SH-SY5Y (cell line): Measurements from ENCODE around the gene CCDC149.

Experiments
- GATA2 ChIP-seq: IDR thresholded peaks from 2 replicates; pipeline ENCODE4 v1.6.1; 2011; ENCODE audit warnings: mild to moderate bottlenecking, low read depth, low read length
- GATA3 ChIP-seq: IDR thresholded peaks from 2 replicates; pipeline ENCODE4 v1.6.1; 2011; ENCODE audit warnings: low read depth, mild to moderate bottlenecking, low read length, moderate library complexity

GRCh38 chr4:24928708-24929107, 15.9 kb upstream of the CCDC149 start:
- TF ChIP-seq GATA3: no peak
- no peak for TF ChIP-seq GATA2
